DMS114 treated with DMSO at 0.1 percent for 48 hours (cell line): ENCODE results near the gene LRRC61.
"Not testable (repeated sequence)": the region's sequence is repeated elsewhere in the genome, so short reads cannot be mapped to it uniquely, and the experiment has no call there.

Experiments
- DNase-seq: peaks from one replicate; lab custom pipeline; 2025; ENCODE audit not compliant: unreplicated experiment; lab: John Stamatoyannopoulos, UW

LRRC61 gene

GRCh38 chr7:150307129-150307528 is 16.0 kb upstream of the LRRC61 start:
- DNase-seq: no peak

GRCh38 chr7:150307904-150308303 is 15.3 kb upstream of the LRRC61 start:
- no peak for DNase-seq

- DNase-seq: no peak
These were observed 14.6 kb upstream of the LRRC61 start for GRCh38 chr7:150308575-150308974.

GRCh38 chr7:150311146-150311545 is 12.0 kb upstream of the LRRC61 start:
- DNase-seq: no peak

- DNase-seq: no peak
These were observed 11.4 kb upstream of the LRRC61 start for GRCh38 chr7:150311711-150312110.

GRCh38 chr7:150312649-150313366 is 10.3 kb upstream of the LRRC61 start:
- not testable (repeated sequence) for DNase-seq

GRCh38 chr7:150313367-150313809 is 9.8 kb upstream of the LRRC61 start:
- no peak for DNase-seq

- no peak for DNase-seq
These were observed 9.3 kb upstream of the LRRC61 start for GRCh38 chr7:150313870-150314269.

GRCh38 chr7:150314639-150315239 is 8.4 kb upstream of the LRRC61 start:
- DNase-seq: no peak

- not testable (repeated sequence) for DNase-seq
These were observed 6.2 kb upstream of the LRRC61 start for GRCh38 chr7:150316987-150317386.

GRCh38 chr7:150317748-150318444 is 5.3 kb upstream of the LRRC61 start:
- DNase-seq: no peak

- DNase-seq: no peak
These were observed 1.4 kb upstream of the LRRC61 start for GRCh38 chr7:150321788-150322113.

GRCh38 chr7:150322114-150322832 is 882 bp upstream of the LRRC61 start:
- no peak for DNase-seq

GRCh38 chr7:150323682-150324372 is 672 bp downstream of the LRRC61 start:
- DNase-seq: no peak

- no peak for DNase-seq
These were observed 1.3 kb downstream of the LRRC61 start for GRCh38 chr7:150324373-150324961.

- no peak for DNase-seq
These were observed 2.0 kb downstream of the LRRC61 start for GRCh38 chr7:150325110-150325611.

- DNase-seq: no peak
These were observed 2.7 kb downstream of the LRRC61 start for GRCh38 chr7:150325901-150326300.

GRCh38 chr7:150326657-150327268 is 3.6 kb downstream of the LRRC61 start:
- DNase-seq: no peak

- DNase-seq: no peak
These were observed 4.2 kb downstream of the LRRC61 start for GRCh38 chr7:150327308-150327707.
